Heart left ventricle (tissue), 16 donors: ENCODE data around the gene OSBP2. TPM values are rescaled to one million over a fixed set of nuclear protein-coding genes. Genes with fewer than 3 reads are reported as not detected.

Experiments
- ATAC-seq, 4 donors: fragments of 200-7000 bp; cut with Tn5 transposase; one replicate each; pipeline ENCODE4 v1.9.1; 2020 to 2022; ENCODE audit warnings: moderate library complexity in 4 of 4, mild to moderate bottlenecking in 3 of 4, moderate number of reproducible peaks in 1 of 4
- DNase-seq, 5 donors: peaks; one replicate each; pipeline ENCODE4 v3.0.0-alpha.2; 2020
- H3K27ac ChIP-seq, 12 donors: fragments of 200-600 bp; sonication (generic) in 4 of 12; one replicate each; pipeline versions ENCODE4 v1.5.0 to v1.8.0; 2016 to 2022; ENCODE audit warnings: mild to moderate bottlenecking in 2 of 12
- H3K27me3 ChIP-seq, 9 donors: fragments of 200-600 bp; sonication (generic) in 2 of 9; one replicate each; pipeline versions ENCODE4 v1.5.1 to v1.8.0; 2016 to 2022; ENCODE audit warnings: mild to moderate bottlenecking in 3 of 9
- H3K36me3 ChIP-seq, 9 donors: fragments of 200-600 bp; sonication (generic) in 2 of 9; one replicate each; pipeline versions ENCODE4 v1.5.0 to v1.8.0; 2018 to 2022; ENCODE audit warnings: mild to moderate bottlenecking in 2 of 9
- H3K4me1 ChIP-seq, 12 donors: fragments of 200-600 bp; sonication (generic) in 4 of 12; one replicate each; pipeline versions ENCODE4 v1.5.0 to v1.8.0; 2016 to 2022; ENCODE audit warnings: mild to moderate bottlenecking in 3 of 12
- H3K4me3 ChIP-seq, 12 donors: fragments of 200-600 bp; sonication (generic) in 4 of 12; one replicate each; pipeline versions ENCODE4 v1.5.0 to v1.8.0; 2017 to 2022; ENCODE audit warnings: mild to moderate bottlenecking in 9 of 12, moderate library complexity in 4 of 12
- H3K9me3 ChIP-seq, 12 donors: fragments of 200-600 bp; sonication (generic) in 4 of 12; one replicate each; pipeline versions ENCODE4 v1.5.0 to v1.8.0; 2016 to 2022; ENCODE audit warnings: mild to moderate bottlenecking in 1 of 12
- CTCF ChIP-seq, 12 donors: fragments of 200-600 bp; sonication (generic) in 4 of 12; IDR thresholded peaks; one replicate each; pipeline versions ENCODE4 v1.5.0 to v1.8.0; 2018 to 2022; ENCODE audit warnings: antibody characterized with exemption in 12 of 12, mild to moderate bottlenecking in 5 of 12
- POLR2A ChIP-seq, 2 donors: fragments of 450-650 bp; IDR thresholded peaks; one replicate each; pipeline ENCODE4 v1.6.1; 2017; ENCODE audit warnings: antibody characterized with exemption in 2 of 2, mild to moderate bottlenecking in 2 of 2, moderate library complexity in 2 of 2
- WGBS, 4 donors: extraction: QIAGEN DNeasy Blood & Tissue Kit in 2 of 4; methylation state at CpG; one replicate each; pipeline versions ENCODE4 v1.1.5 to v1.1.7; 2013 to 2018; 5-methylcytosine and 5-hydroxymethylcytosine counted together
- intact Hi-C, 10 donors: fragments of 100-400 bp; cut with DNase I; formaldehyde crosslinking; loops; one replicate each; pipeline versions ENCODE4 v1.11.1 to v1.14.2; 2022
- polyA plus RNA-seq, 2 donors: library from polyadenylated mRNA; stranded (reverse); fragments of 200-250 nt; gene quantifications; one replicate each; pipeline ENCODE4 v1.2.3, GENCODE V29; 2013
- total RNA-seq, 9 donors: library from RNA; depleted of rRNA in 2 of 9; stranded (reverse); fragments of >200 nt in 2 of 9; fragmentation: NEBNext Ultra II Directional in 3 of 9; extraction: Animal tissue kit (Norgen Biotek cat#: 25700) in 3 of 9; gene quantifications; one replicate each; pipeline versions ENCODE4 v1.1.0 to v1.2.4, GENCODE V29; 2016 to 2023
- donor health status: ischemic (EF 13 %, LVEDD 7.1; RV severe dilation, severe dysfunction).
- donor health status: healthy with polysubstance abuse.
- donor health status: DM: no; HTN: yes; CAD: no.
- donor health status: DM: no; HTN: no; CAD: no.
- donor health status: ischemic (EF 25% LVEDD 6.9; RV normal size, moderate dysfunction).
- donor health status: ischemic (EF 25% LVEDD 5.7; RV mildly dilated, moderate dysfunction).
- donor health status: healthy.
- donor health status: DM: yes; HTN: yes; CAD: no.
- donor health status: ischemic (EF 35%, LVEDD 5.7; RV mildly dilated, moderate dysfunction).
- donor health status: nonischemic (EF 11% LVEDD 7.7; RV severe dilation, severe dysfunction).
- donor health status: DM: yes; HTN: yes; CAD: no.
- donor health status: PGD.
- donor health status: ischemic (EF 29% LVEDD 5.4; RV normal size, mild dysfunction).
- donor health status: nonischemic (EF 23%, LVEDD 6.1; RV moderate dilation, normal function).

Gene OSBP2
- total and polyA plus RNA-seq, 11 donors = 2.0 to 23.5 (median 12.2) TPM

GRCh38 chr22:30906411-30906810 is 211.7 kb downstream of the OSBP2 start:
- peaks cover 0 to 10% (median 0%) of the 10 kb centered on the region in 9 donors for H3K36me3 ChIP-seq
- intact Hi-C loops = no loop called here
- H3K9me3 ChIP-seq = no peaks in the 10 kb centered on the region
- H3K27ac ChIP-seq = no peak overlapping the region
- no peaks in the 10 kb centered on the region for H3K27me3 ChIP-seq
- TF ChIP-seq POLR2A (IDR thresholded peaks at IDR 0.05) (no peak), CTCF (IDR thresholded peaks at IDR 0.05) (no peak)
- 96 to 97% (median 97%) methylated on average over 9 of the region's 9 CpGs for WGBS, 4 donors
- H3K4me3 ChIP-seq = no peak overlapping the region
- DNase-seq (no peak), ATAC-seq (no peak)
- H3K4me1 ChIP-seq = no peaks in the 10 kb centered on the region

- DNase-seq = no peak
- H3K27me3 ChIP-seq = no peaks in the 10 kb centered on the region
- peaks cover 0 to 9% (median 0%) of the 10 kb centered on the region in 9 donors for H3K36me3 ChIP-seq
- H3K4me1 ChIP-seq = no peaks in the 10 kb centered on the region
- TF ChIP-seq POLR2A (IDR thresholded peaks at IDR 0.05) (no peak), CTCF (IDR thresholded peaks at IDR 0.05) (no peak)
- ATAC-seq = no peak
- intact Hi-C loops = no loop called here
- H3K9me3 ChIP-seq = no peaks in the 10 kb centered on the region
- H3K4me3 ChIP-seq = no peak overlapping the region
- no peak overlapping the region for H3K27ac ChIP-seq
- WGBS, 4 donors = 92 to 100% (median 100%) methylated on average over 1 of the region's 1 CpG
Measured at GRCh38 chr22:30906946-30907345, 212.3 kb downstream of the OSBP2 start.

GRCh38 chr22:30908051-30908461 is 213.4 kb downstream of the OSBP2 start:
- WGBS, 4 donors = 90 to 97% (median 92%) methylated on average over 4 to 6 of the region's 6 CpGs
- Histone ChIP-seq H3K36me3 (peaks cover 0 to 9% (median 0%) of the 10 kb centered on the region in 9 donors), H3K4me1 (no peaks in the 10 kb centered on the region), H3K27me3 (no peaks in the 10 kb centered on the region), H3K27ac (no peak overlapping the region), H3K4me3 (no peak overlapping the region), H3K9me3 (peaks cover 0 to 4% (median 0%) of the 10 kb centered on the region in 12 donors)
- TF ChIP-seq POLR2A (IDR thresholded peaks at IDR 0.05) (no peak), CTCF (IDR thresholded peaks at IDR 0.05) (no peak)
- no peak for ATAC-seq
- DNase-seq = no peak
- intact Hi-C loops = no loop called here

GRCh38 chr22:30909306-30909705 is 214.6 kb downstream of the OSBP2 start:
- TF ChIP-seq CTCF (IDR thresholded peaks at IDR 0.05) = no peak
- no peak for TF ChIP-seq POLR2A (IDR thresholded peaks at IDR 0.05)
- H3K27ac ChIP-seq = no peak overlapping the region
- H3K36me3 ChIP-seq = peaks cover 0 to 6% (median 0%) of the 10 kb centered on the region in 9 donors
- DNase-seq (no peak), ATAC-seq (no peak)
- peaks cover 0 to 4% (median 0%) of the 10 kb centered on the region in 12 donors for H3K9me3 ChIP-seq
- no peaks in the 10 kb centered on the region for H3K4me1 ChIP-seq
- WGBS, 4 donors = 74 to 89% (median 87%) methylated on average over 5 of the region's 5 CpGs
- H3K4me3 ChIP-seq = no peak overlapping the region
- intact Hi-C loops = no loop called here
- no peaks in the 10 kb centered on the region for H3K27me3 ChIP-seq
